ENCODE data around the gene COMMD10.

DNA sequence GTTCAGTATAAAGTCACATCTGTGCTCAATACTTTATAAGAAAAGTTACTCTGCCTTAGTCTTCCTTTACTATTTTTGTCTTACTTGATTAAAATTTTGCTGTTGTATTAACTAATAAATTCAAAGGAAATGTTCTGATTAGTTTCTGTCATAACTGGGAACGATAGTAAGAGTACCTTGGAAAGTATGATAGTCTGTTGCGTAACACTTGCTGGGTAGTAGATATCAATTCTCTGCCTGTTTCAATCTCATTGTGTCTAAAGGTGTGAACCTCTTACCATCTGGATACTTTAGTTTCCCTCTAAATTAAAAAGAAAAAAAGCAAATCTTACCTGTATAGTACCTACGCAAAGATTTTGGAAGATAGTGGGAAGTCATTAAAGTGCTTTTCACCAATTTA, 48.5 kb downstream of the COMMD10 start:
- TF ChIP-seq, protein P1, sequence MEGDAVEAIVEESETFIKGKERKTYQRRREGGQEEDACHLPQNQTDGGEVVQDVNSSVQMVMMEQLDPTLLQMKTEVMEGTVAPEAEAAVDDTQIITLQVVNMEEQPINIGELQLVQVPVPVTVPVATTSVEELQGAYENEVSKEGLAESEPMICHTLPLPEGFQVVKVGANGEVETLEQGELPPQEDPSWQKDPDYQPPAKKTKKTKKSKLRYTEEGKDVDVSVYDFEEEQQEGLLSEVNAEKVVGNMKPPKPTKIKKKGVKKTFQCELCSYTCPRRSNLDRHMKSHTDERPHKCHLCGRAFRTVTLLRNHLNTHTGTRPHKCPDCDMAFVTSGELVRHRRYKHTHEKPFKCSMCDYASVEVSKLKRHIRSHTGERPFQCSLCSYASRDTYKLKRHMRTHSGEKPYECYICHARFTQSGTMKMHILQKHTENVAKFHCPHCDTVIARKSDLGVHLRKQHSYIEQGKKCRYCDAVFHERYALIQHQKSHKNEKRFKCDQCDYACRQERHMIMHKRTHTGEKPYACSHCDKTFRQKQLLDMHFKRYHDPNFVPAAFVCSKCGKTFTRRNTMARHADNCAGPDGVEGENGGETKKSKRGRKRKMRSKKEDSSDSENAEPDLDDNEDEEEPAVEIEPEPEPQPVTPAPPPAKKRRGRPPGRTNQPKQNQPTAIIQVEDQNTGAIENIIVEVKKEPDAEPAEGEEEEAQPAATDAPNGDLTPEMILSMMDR (IDR thresholded peaks at IDR 0.05; ENCODE audit: poor library complexity): no peak
- TF ChIP-seq EZH2 (IDR thresholded peaks at IDR 0.05; ENCODE audit: borderline replicate concordance): no peak
- TF ChIP-seq EZH2phosphoT487 (IDR thresholded peaks at IDR 0.05; ENCODE audit: low read depth, severe bottlenecking, unreplicated experiment): no peak

Data from hepatocyte (in vitro differentiated cells).